SU-DHL-6 (cell line): ENCODE measurements around the gene SLX9.

Experiments
- CTCF ChIP-seq: fragments of 200-600 bp; sonication (generic); IDR thresholded peaks from one replicate; pipeline ENCODE4 v1.5.1; 2017; ENCODE audit warnings: antibody characterized with exemption, mild to moderate bottlenecking, low read length, moderate library complexity; ENCODE audit not compliant: insufficient read depth, poor library complexity, severe bottlenecking
- EZH2phosphoT487 ChIP-seq: fragments of 200-600 bp; sonication (generic), shearing (Covaris generic); conservative IDR thresholded peaks from 2 replicates; pipeline ENCODE4 v1.6.1; 2018; ENCODE audit warnings: mild to moderate bottlenecking, antibody characterized with exemption, low read length, moderate library complexity, mixed read lengths

GRCh38 chr21:44911384-44912157 is 28.3 kb upstream of the SLX9 start:
- peak; percentile 15 for TF ChIP-seq CTCF
- no peak for TF ChIP-seq EZH2phosphoT487
